B cell (primary cell): Measurements from ENCODE around the gene NRDE2.

Experiments
- EZH2 ChIP-seq: IDR thresholded peaks from 2 replicates; pipeline ENCODE4 v1.6.1; 2012; ENCODE audit warnings: borderline replicate concordance, low read depth, mild to moderate bottlenecking, moderate library complexity, low read length; ENCODE audit not compliant: insufficient read depth, poor library complexity, severe bottlenecking
- TF ChIP-seq, protein P1 (sequence below): fragments of 200-600 bp; IDR thresholded peaks from one replicate; pipeline ENCODE4 v1.8.0; 2022; ENCODE audit warnings: antibody characterized with exemption, mild to moderate bottlenecking

GRCh38 chr14:90248594-90248993, 83.1 kb downstream of the NRDE2 start:
- TF ChIP-seq, protein P1, sequence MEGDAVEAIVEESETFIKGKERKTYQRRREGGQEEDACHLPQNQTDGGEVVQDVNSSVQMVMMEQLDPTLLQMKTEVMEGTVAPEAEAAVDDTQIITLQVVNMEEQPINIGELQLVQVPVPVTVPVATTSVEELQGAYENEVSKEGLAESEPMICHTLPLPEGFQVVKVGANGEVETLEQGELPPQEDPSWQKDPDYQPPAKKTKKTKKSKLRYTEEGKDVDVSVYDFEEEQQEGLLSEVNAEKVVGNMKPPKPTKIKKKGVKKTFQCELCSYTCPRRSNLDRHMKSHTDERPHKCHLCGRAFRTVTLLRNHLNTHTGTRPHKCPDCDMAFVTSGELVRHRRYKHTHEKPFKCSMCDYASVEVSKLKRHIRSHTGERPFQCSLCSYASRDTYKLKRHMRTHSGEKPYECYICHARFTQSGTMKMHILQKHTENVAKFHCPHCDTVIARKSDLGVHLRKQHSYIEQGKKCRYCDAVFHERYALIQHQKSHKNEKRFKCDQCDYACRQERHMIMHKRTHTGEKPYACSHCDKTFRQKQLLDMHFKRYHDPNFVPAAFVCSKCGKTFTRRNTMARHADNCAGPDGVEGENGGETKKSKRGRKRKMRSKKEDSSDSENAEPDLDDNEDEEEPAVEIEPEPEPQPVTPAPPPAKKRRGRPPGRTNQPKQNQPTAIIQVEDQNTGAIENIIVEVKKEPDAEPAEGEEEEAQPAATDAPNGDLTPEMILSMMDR, result no peak
- TF ChIP-seq EZH2, result no peak
